Motor neuron (in vitro differentiated cells): Measurements from ENCODE around the gene NAALADL1. TPM values are rescaled to one million over a fixed set of nuclear protein-coding genes. Genes with fewer than 3 reads are reported as not detected.
A peak's percentile ranks its signal among the peaks of the same experiment; 100 is the strongest.

Experiments used
- ATAC-seq, 8 experiments: fragments of 200-7000 bp; cut with Tn5 transposase; replicated peaks in 6 of 8; 2 replicates each; pipeline ENCODE4 v1.8.0; 2021; ENCODE audit warnings: mild to moderate bottlenecking in 8 of 8, moderate library complexity in 8 of 8
- H3K27ac ChIP-seq, 2 donors: fragments of 250-450 bp; sonication (Bioruptor Pico); 2 replicates each; pipeline ENCODE4 v1.9.0; 2021; ENCODE audit warnings: antibody characterized with exemption in 2 of 2, mild to moderate bottlenecking in 2 of 2, moderate library complexity in 1 of 2
- H3K4me1 ChIP-seq, 2 donors: fragments of 250-450 bp; sonication (Bioruptor Pico); replicated peaks in 1 of 2; 2 replicates each; pipeline ENCODE4 v1.6.1; 2021; ENCODE audit warnings: antibody characterized with exemption in 2 of 2, mild to moderate bottlenecking in 2 of 2, moderate library complexity in 1 of 2
- H3K4me3 ChIP-seq, 5 donors: fragments of 250-450 bp; sonication (Bioruptor Pico); 2 replicates each; pipeline ENCODE4 v1.9.0; 2021; ENCODE audit warnings: antibody characterized with exemption in 5 of 5, mild to moderate bottlenecking in 5 of 5, moderate library complexity in 4 of 5
- WGBS, 10 experiments: fragments of 450-650 bp; shearing (Covaris generic); methylation state at CpG; one replicate each; pipeline ENCODE4 v1.0.0; 2022; 5-methylcytosine and 5-hydroxymethylcytosine counted together
- in situ Hi-C, 9 experiments: fragments of 400-800 bp; cut with MboI; loops; one replicate each; pipeline ENCODE4 v1.15.0; 2021; ENCODE audit warnings: low sequenced_read_pairs in 9 of 9, low pct_unique_long_range_greater_than_20kb in 2 of 9; ENCODE audit not compliant: unreplicated experiment in 9 of 9
- total RNA-seq, 8 experiments: library from RNA; unstranded; fragments of 300-600 nt; gene quantifications; 2 replicates each; pipeline versions ENCODE4 v1.2.3 to v1.2.4, GENCODE V29; 2022

The NAALADL1 gene
- total RNA-seq, 8 experiments from 2014 or later: 0.52 to 3.9 (median 0.93) TPM; not detected in 1

GRCh38 chr11:65056999-65057398 lies 1.4 kb downstream of the NAALADL1 start:
- Histone ChIP-seq H3K27ac (no peak overlapping the region), H3K4me1 (no peaks in the 10 kb centered on the region), H3K4me3 (no peak overlapping the region)
- WGBS, 10 experiments: 91 to 100% methylated on average over 1 to 4 of the region's 6 CpGs; no CpG with 5 or more reads in 8 of the 10 experiments
- ATAC-seq: no peak
- in situ Hi-C loops: no loop called here

GRCh38 chr11:65055538-65055937 lies 2.8 kb downstream of the NAALADL1 start:
- no peaks in the 10 kb centered on the region for H3K4me1 ChIP-seq
- H3K27ac ChIP-seq: no peak overlapping the region
- ATAC-seq: no peak
- H3K4me3 ChIP-seq: no peak overlapping the region
- in situ Hi-C loops: no loop called here
- 45 to 83% (median 60%) methylated on average over 1 of the region's 1 CpG; no CpG with 5 or more reads in 3 of the 10 experiments for WGBS, 10 experiments

GRCh38 chr11:65053827-65054508 lies 4.4 kb downstream of the NAALADL1 start:
- no peak for ATAC-seq
- H3K4me1 ChIP-seq: no peaks in the 10 kb centered on the region
- in situ Hi-C loops: no loop called here
- 0 to 83% (median 40%) methylated on average over 1 to 3 of the region's 8 CpGs; no CpG with 5 or more reads in 3 of the 10 experiments for WGBS, 10 experiments
- no peak overlapping the region for H3K27ac ChIP-seq
- H3K4me3 ChIP-seq: no peak overlapping the region

GRCh38 chr11:65051398-65051858 lies 6.9 kb downstream of the NAALADL1 start:
- in situ Hi-C loops: no loop called here
- H3K4me3 ChIP-seq: no peak overlapping the region
- no peak overlapping the region for H3K27ac ChIP-seq
- WGBS, 10 experiments: 45 to 100% (median 82%) methylated on average over 1 to 8 of the region's 9 CpGs; no CpG with 5 or more reads in 1 of the 10 experiments
- ATAC-seq: peak in 2 of 8 experiments; percentile 12 to 34
- no peaks in the 10 kb centered on the region for H3K4me1 ChIP-seq

GRCh38 chr11:65047581-65048422 lies 10.6 kb downstream of the NAALADL1 start:
- Histone ChIP-seq H3K27ac (no peak overlapping the region), H3K4me1 (no peaks in the 10 kb centered on the region), H3K4me3 (no peak overlapping the region)
- peak in 6 of 8 experiments; percentile 12 to 54 (median 23) for ATAC-seq
- 60 to 90% (median 77%) methylated on average over 2 to 9 of the region's 56 CpGs; no CpG with 5 or more reads in 7 of the 10 experiments for WGBS, 10 experiments
- in situ Hi-C loops: no loop called here

- in situ Hi-C loops: no loop called here
- 83 to 100% (median 100%) methylated on average over 1 to 2 of the region's 7 CpGs; no CpG with 5 or more reads in 7 of the 10 experiments for WGBS, 10 experiments
- Histone ChIP-seq H3K27ac (no peak overlapping the region), H3K4me3 (no peak overlapping the region), H3K4me1 (peaks cover 7 to 8% of the 10 kb centered on the region in 2 donors)
- no peak for ATAC-seq
Observed at GRCh38 chr11:65045728-65046127, 12.6 kb downstream of the NAALADL1 start.

DNA sequence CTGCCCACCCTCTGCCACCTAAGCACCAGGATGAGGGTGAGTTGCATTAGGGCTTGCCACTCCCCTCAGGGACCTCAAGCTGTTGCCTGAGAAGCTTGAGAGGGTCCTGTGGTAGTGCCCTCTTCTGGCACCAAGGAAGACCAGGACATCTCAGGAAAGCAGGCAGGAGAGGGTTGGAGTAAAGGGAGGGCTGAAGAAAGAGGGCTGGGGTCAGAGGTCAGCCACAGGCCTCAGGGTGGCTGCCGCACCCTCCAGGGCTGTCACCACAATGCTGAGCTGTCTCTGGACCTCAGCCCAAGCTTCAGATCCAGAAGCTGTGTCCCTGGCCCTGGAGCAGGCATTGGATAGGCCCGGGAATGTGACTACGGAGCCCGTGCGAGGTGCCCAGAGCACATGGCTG lies 13.3 kb downstream of the NAALADL1 start:
- WGBS, 10 experiments: 97% methylated on average over 4 of the region's 5 CpGs; no CpG with 5 or more reads in 9 of the 10 experiments
- Histone ChIP-seq H3K4me1 (peaks cover 7 to 8% of the 10 kb centered on the region in 2 donors), H3K4me3 (no peak overlapping the region), H3K27ac (no peak overlapping the region)
- in situ Hi-C loops: no loop called here
- ATAC-seq: no peak

DNA sequence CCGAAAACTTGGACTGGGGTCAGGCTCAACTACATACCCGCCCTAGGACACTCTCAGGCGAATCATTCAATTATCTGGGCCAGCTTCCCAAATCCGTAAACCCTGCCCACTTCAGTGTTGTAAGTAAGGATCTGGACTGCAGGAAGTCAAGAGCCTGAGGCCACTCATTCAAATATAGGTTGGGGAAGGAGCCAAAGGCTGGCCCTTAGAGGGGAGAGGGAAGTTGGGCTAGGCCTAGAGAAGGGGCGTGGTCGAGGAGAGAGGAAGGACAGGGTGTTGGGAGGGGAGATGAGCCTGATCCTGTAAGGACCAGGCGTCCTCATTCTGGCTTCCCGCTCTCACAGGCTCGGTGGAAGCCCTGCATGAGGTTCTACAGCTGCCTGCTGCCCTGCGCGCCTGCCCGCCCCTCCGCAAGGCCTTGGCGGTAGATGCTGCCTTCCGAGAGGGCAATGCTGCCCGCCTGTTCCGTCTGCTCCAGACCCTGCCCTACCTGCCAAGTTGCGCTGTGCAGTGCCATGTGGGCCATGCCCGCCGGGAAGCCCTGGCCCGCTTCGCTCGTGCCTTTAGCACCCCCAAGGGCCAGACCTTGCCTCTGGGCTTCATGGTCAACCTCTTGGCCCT lies 14.4 kb downstream of the NAALADL1 start:
- peaks cover 7 to 8% of the 10 kb centered on the region in 2 donors for H3K4me1 ChIP-seq
- H3K27ac ChIP-seq: no peak overlapping the region
- H3K4me3 ChIP-seq: no peak overlapping the region
- WGBS, 10 experiments: 34 to 100% (median 85%) methylated on average over 1 to 15 of the region's 23 CpGs; no CpG with 5 or more reads in 2 of the 10 experiments
- ATAC-seq: peak in 3 of 8 experiments; percentile 0 to 26 (median 1)
- in situ Hi-C loops: no loop called here

DNA sequence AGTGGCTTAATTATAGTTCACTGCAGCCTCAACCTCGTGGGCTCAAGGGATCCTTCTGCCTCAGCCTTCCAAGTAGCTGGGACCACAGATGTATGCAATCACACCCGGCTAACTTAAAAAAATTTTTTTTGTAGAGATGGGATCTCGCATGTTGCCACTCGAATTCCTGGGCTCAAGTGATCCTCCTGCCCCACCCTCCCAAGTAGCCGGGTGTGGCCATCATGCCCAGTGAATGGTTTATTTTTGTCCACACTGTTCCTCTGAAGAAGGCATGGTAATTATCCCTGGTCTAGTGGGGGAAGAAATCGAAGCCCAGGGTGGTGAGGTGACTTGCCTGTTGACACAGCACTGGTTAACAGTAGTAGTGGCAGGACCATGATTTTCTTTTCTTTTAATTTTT lies 15.5 kb downstream of the NAALADL1 start:
- WGBS, 10 experiments: 23 to 100% (median 83%) methylated on average over 1 to 6 of the region's 6 CpGs; no CpG with 5 or more reads in 3 of the 10 experiments
- in situ Hi-C loops: no loop called here
- Histone ChIP-seq H3K4me3 (no peak overlapping the region), H3K4me1 (peaks cover 7 to 8% of the 10 kb centered on the region in 2 donors), H3K27ac (no peak overlapping the region)
- ATAC-seq: no peak

DNA sequence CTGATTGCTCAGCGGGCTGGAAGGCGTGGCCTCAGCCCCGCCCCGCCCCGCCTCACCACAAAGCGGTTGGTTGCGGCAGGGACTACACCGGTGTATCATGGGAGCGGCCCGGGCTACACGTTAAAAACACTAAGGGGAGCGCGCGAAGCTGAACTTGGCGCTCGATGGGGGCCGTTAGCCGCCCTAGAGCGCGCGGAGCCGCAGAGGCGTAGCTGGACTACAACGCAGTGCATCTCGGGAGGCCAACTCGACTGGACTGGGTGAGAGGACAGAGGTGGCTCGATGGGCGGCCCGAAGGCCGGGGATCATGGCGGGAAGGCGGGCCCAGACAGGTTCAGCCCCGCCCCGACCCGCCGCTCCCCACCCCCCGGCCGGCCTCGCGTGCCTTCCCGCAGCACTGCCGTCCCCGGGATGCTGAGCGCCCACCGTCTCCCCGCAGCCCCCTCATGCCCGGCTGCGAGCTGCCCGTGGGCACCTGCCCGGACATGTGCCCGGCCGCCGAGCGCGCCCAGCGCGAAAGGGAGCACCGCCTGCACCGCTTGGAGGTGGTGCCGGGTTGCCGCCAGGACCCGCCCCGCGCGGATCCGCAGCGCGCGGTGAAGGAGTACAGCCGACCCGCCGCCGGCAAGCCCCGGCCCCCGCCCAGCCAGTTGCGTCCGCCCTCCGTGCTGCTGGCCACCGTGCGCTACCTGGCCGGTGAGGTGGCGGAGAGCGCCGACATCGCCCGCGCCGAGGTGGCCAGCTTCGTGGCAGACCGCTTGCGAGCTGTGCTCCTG lies 17.3 kb downstream of the NAALADL1 start, which contains the start of gene SAC3D1:
SAC3D1 (plus strand) TSS at position 364 of the 776 bp plus-strand sequence; CDS start at position 447, 83 bp downstream.
- ATAC-seq: peak; percentile 84 to 94 (median 93)
- in situ Hi-C loops: no loop called here
- Histone ChIP-seq H3K4me3 (peak within 1 kb of the TSS; percentile 60 to 82 (median 80)), H3K27ac (peak within 1 kb of the TSS; percentile 82 to 87), H3K4me1 (peaks cover 7 to 8% of the 10 kb centered on the region in 2 donors)
- WGBS, 10 experiments: 0 to 1% (median 0%) methylated on average over 1 to 15 of the region's 91 CpGs; no CpG with 5 or more reads in 6 of the 10 experiments

DNA sequence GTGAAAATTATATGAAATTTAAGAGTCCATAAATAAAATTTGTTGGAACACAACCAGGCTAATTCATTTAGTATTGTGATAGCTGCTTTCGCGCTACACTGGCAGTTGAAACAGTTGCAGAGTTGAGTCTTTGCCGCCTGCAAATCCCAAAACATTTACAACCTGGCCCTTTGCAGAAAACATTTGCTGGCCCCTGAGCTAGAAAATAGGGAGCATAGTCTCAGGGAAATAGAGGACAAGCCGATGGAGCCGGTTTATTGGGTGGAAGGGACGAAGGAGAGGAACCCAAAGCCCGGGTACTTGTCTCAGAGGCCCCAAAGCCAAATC lies 17.9 kb downstream of the NAALADL1 start:
- Histone ChIP-seq H3K4me1 (peaks cover 7 to 8% of the 10 kb centered on the region in 2 donors), H3K27ac (peak overlapping the region; percentile 82 to 87), H3K4me3 (peak overlapping the region; percentile 60 to 82 (median 80))
- WGBS, 10 experiments: 18 to 92% (median 47%) methylated on average over 2 to 5 of the region's 7 CpGs; no CpG with 5 or more reads in 2 of the 10 experiments
- ATAC-seq: no peak
- in situ Hi-C loops: no loop called here

DNA sequence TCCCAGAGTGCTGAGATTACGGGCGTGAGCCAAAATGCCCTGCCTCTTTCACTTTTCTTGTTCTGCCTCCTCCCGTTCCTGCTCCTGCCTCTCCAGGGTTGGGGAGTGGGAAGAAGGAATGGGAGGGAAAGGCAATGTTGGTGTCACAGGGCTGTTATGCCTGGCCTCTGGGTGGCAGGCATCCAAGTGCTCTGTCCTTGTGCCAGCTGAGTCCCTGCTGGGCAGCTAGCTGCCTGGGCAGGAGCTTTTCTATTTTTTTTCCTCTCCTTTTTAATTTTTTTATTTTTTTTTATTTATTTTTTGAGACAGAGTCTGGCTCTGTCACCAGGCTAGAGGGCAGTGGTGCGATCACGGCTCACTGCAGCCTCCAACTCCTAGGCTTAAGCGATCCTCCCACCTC lies 21.4 kb downstream of the NAALADL1 start:
- in situ Hi-C loops: no loop called here
- no peak overlapping the region for H3K4me3 ChIP-seq
- ATAC-seq: no peak
- H3K27ac ChIP-seq: no peak overlapping the region
- peaks cover under 1% of the 10 kb centered on the region in 2 donors for H3K4me1 ChIP-seq
- 80 to 100% (median 95%) methylated on average over 1 to 6 of the region's 6 CpGs; no CpG with 5 or more reads in 5 of the 10 experiments for WGBS, 10 experiments
